Neuronal stem cell (in vitro differentiated cells): Measurements from ENCODE around the gene PGS1.

Experiments used
- DNase-seq: peaks from one replicate; pipeline ENCODE4 v3.0.0-alpha.2; 2013; ENCODE audit warnings: low spot score
- H2AFZ ChIP-seq: one replicate; pipeline ENCODE4 v1.6.1; 2013; ENCODE audit warnings: mild to moderate bottlenecking, low read length, inconsistent platforms
- H2AK5ac ChIP-seq: 2 replicates; pipeline ENCODE4 v1.6.1; 2013; ENCODE audit warnings: low read depth, mild to moderate bottlenecking, inconsistent platforms, low read length, moderate library complexity, mixed read lengths
- H2BK120ac ChIP-seq: 2 replicates; pipeline ENCODE4 v1.6.1; 2013; ENCODE audit warnings: low read depth, mild to moderate bottlenecking, inconsistent platforms, low read length, moderate library complexity, mixed read lengths
- H2BK12ac ChIP-seq: one replicate; pipeline ENCODE4 v1.6.1; 2013; ENCODE audit warnings: low read length, inconsistent platforms
- H2BK15ac ChIP-seq: 2 replicates; pipeline ENCODE4 v1.6.1; 2013; ENCODE audit warnings: mild to moderate bottlenecking, low read length, inconsistent platforms, mixed read lengths
- H2BK5ac ChIP-seq: one replicate; pipeline ENCODE4 v1.6.1; 2013; ENCODE audit warnings: inconsistent platforms, mild to moderate bottlenecking, low read length, moderate library complexity
- H3K14ac ChIP-seq: one replicate; pipeline ENCODE4 v1.6.1; 2013; ENCODE audit warnings: low read length, inconsistent platforms
- H3K18ac ChIP-seq: 2 replicates; pipeline ENCODE4 v1.6.1; 2013; ENCODE audit warnings: low read length, inconsistent platforms
- H3K23ac ChIP-seq: 2 replicates; pipeline ENCODE4 v1.6.1; 2013; ENCODE audit warnings: low read depth, mild to moderate bottlenecking, mixed read lengths, low read length, inconsistent platforms; ENCODE audit not compliant: poor library complexity
- H3K27ac ChIP-seq: replicated peaks from 3 replicates; pipeline ENCODE4 v1.5.1; 2013; ENCODE audit warnings: low read length, inconsistent platforms
- H3K27me3 ChIP-seq, 3 experiments: 2 replicates each; pipeline ENCODE4 v1.6.1; 2013; ENCODE audit warnings: low read length in 3 of 3, mild to moderate bottlenecking in 2 of 3, inconsistent platforms in 1 of 3, low read depth in 1 of 3, mixed read lengths in 1 of 3, moderate library complexity in 1 of 3; ENCODE audit not compliant: control insufficient read depth in 3 of 3, insufficient read depth in 3 of 3
- H3K36me3 ChIP-seq, 2 donors: replicated peaks in 1 of 2; 2 replicates each; pipeline ENCODE4 v1.6.1; 2013; ENCODE audit warnings: low read length in 2 of 2; ENCODE audit not compliant: control insufficient read depth in 2 of 2, insufficient read depth in 2 of 2
- H3K4ac ChIP-seq: 2 replicates; pipeline ENCODE4 v1.6.1; 2013; ENCODE audit warnings: inconsistent platforms, mild to moderate bottlenecking, low read length, moderate library complexity
- H3K4me1 ChIP-seq, 2 donors: 1 replicate in 1 of 2; 2 replicates in 1 of 2; pipeline ENCODE4 v1.6.1; 2013; ENCODE audit warnings: low read length in 2 of 2, low read depth in 1 of 2; ENCODE audit not compliant: control insufficient read depth in 2 of 2, insufficient read depth in 1 of 2
- H3K4me2 ChIP-seq: one replicate; pipeline ENCODE4 v1.6.1; 2013; ENCODE audit warnings: mild to moderate bottlenecking, low read length, inconsistent platforms; ENCODE audit not compliant: insufficient read depth, poor library complexity, severe bottlenecking
- H3K4me3 ChIP-seq, 2 donors: 2 replicates each; pipeline ENCODE4 v1.5.1; 2013; ENCODE audit warnings: low read length in 2 of 2, mild to moderate bottlenecking in 2 of 2, inconsistent platforms in 1 of 2, moderate library complexity in 1 of 2
- H3K79me1 ChIP-seq: one replicate; pipeline ENCODE4 v1.6.1; 2013; ENCODE audit warnings: low read depth, mild to moderate bottlenecking, inconsistent platforms, low read length, moderate library complexity
- H3K9ac ChIP-seq: one replicate; pipeline ENCODE4 v1.6.1; 2013; ENCODE audit warnings: mild to moderate bottlenecking, low read depth, low read length, inconsistent platforms; ENCODE audit not compliant: poor library complexity
- H3K9me3 ChIP-seq, 2 donors: replicated peaks in 1 of 2; 2 replicates each; pipeline versions ENCODE3 to v1.6.1; 2013; ENCODE audit warnings: low read length in 2 of 2, mild to moderate bottlenecking in 2 of 2, inconsistent platforms in 1 of 2, low read depth in 1 of 2, mixed read lengths in 1 of 2, moderate library complexity in 1 of 2; ENCODE audit not compliant: control insufficient read depth in 2 of 2, insufficient read depth in 1 of 2
- H4K8ac ChIP-seq: one replicate; pipeline ENCODE4 v1.6.1; 2013; ENCODE audit warnings: low read depth, mild to moderate bottlenecking, inconsistent platforms, low read length, moderate library complexity
- H4K91ac ChIP-seq: one replicate; pipeline ENCODE4 v1.6.1; 2013; ENCODE audit warnings: low read length, low read depth, mild to moderate bottlenecking, inconsistent platforms; ENCODE audit not compliant: poor library complexity
- WGBS, 2 donors: extraction: QIAGEN DNeasy Blood & Tissue Kit; methylation state at CpG; one replicate each; pipeline ENCODE4 v1.1.7; 2013; ENCODE audit warnings: missing lambda C conversion rate in 2 of 2, mixed read lengths in 1 of 2; ENCODE audit not compliant: insufficient read length in 2 of 2, insufficient replicate concordance in 1 of 2; ENCODE audit errors: extremely low coverage in 2 of 2; 5-methylcytosine and 5-hydroxymethylcytosine counted together

The PGS1 gene

DNA sequence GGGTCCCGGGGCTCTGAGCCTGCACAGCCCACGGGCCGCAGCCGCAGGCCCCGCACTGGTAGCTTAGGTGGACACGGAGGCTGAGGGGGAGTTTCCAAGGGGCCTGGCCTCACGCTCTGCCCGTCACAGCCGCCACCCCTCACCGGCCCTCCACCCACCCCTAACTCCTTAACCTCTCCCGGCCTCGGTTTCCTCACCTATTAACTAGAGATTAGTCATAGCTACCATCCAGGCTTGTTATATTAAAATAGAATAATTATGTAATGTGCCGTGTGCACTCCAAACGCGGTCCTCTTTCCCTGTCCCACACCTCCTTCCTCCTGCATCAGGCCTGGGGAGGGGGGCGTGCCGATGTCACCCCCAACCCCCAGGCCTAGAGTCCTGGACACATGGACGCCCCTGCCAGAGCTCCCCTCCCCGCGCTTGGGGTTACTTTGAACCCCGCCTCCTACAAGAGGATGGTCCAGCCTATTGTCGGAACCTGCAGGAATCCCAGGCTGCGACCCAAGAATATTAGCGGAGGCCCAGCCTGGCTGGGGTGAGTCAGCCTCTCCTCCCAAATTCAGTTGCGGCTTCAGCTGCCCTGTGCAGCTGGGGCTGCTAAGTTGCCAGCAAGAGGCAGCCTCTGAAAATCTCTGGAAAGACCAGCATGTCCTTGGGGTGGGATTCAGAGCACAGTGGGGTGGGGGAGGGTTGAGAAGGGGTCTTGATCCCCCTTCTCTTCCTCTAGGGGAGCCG lies 35.8 kb upstream of the PGS1 start:
- Histone ChIP-seq H3K27ac (no peak overlapping the region), H3K14ac (no peak overlapping the region)
- no peak for DNase-seq

DNA sequence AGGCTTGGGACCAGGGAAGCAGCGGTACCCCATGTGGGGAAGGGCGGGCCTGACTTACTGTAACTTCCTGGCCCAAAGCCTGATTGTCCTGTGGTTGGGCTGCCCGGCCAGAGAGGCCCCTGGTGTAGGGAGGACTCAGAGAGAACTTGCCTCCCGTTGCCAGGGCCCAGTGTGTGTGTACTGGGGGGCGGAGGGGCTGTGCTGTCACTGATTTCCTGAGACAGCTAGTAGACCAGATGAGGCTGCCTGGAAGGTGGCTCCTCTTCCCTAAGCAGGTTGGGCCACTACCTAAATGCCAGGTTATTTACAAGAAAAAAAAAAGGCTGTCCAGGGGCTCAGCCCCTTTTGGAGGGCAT lies 35.3 kb upstream of the PGS1 start:
- Histone ChIP-seq H3K14ac (no peak overlapping the region), H3K4me2 (no peak overlapping the region), H2AK5ac (peak overlapping the region; percentile 89), H3K36me3 (no peaks in the 10 kb centered on the region), H3K9me3 (no peaks in the 10 kb centered on the region), H4K91ac (no peak overlapping the region), H2BK12ac (no peak overlapping the region), H3K4me1 (peaks cover 7 to 22% of the 10 kb centered on the region in 2 donors), H3K9ac (peak overlapping the region; percentile 61), H4K8ac (no peak overlapping the region), H2BK5ac (no peak overlapping the region), H2BK15ac (no peak overlapping the region), H3K4me3 (no peak overlapping the region), H3K23ac (no peak overlapping the region), H2AFZ (peak overlapping the region; percentile 86), H3K4ac (no peak overlapping the region), H2BK120ac (no peak overlapping the region), H3K79me1 (no peaks in the 10 kb centered on the region), H3K27ac (no peak overlapping the region), H3K27me3 (peaks cover 0 to 18% (median 0%) of the 10 kb centered on the region in 3 experiments), H3K18ac (peak overlapping the region; percentile 48)
- no peak for DNase-seq
- WGBS, 2 donors = no CpG with 5 or more reads among the region's 5 CpGs

More for the DNA sequence above, 35.8 kb upstream of the PGS1 start:
- Histone ChIP-seq H2BK15ac (no peak overlapping the region), H3K27me3 (peaks cover 0 to 18% (median 0%) of the 10 kb centered on the region in 3 experiments), H3K79me1 (no peaks in the 10 kb centered on the region), H2AFZ (peak overlapping the region; percentile 86), H2BK5ac (no peak overlapping the region), H3K18ac (peak overlapping the region; percentile 98), H3K36me3 (no peaks in the 10 kb centered on the region), H3K9ac (peak overlapping the region; percentile 61), H3K4me2 (peak overlapping the region; percentile 65), H4K8ac (peak overlapping the region; percentile 48), H3K4me1 (peaks cover 7 to 22% of the 10 kb centered on the region in 2 donors), H3K9me3 (no peaks in the 10 kb centered on the region), H2BK12ac (no peak overlapping the region), H3K4ac (no peak overlapping the region), H2BK120ac (no peak overlapping the region), H2AK5ac (peak overlapping the region; percentile 89), H4K91ac (no peak overlapping the region), H3K23ac (peak overlapping the region; percentile 16), H3K4me3 (no peak overlapping the region)
- WGBS, 2 donors = no CpG with 5 or more reads among the region's 26 CpGs

DNA sequence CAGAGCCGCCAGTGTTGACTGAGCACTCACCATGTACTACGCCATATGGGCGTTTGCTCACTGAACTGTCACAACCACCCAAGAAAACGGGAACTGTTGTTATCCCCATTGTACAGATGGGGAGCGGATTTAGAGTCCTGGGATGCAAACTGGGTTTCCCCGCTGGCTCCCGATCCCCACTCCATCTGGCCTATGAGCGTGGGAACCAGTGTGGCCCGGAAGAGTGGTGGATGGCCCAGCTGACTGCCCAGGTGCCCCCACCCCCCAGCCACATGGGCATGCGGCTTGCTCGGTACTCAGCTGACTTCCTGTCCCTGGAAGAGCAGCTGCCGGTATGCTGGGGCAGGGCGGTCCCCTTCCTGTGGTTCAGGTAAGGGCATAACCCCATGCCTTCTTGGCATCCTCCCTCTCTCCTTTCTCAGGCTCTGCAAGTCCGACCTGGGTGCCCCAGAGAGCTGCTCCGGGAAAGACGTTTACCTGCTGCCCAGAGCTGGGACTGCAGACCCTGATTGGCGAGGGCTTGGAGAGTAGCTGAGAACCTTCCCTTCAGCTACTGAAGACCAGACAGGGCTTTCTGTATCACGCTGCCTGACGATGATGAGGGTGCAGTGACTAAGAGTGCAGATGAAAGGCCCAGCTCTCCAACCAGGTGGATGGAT lies 34.8 kb upstream of the PGS1 start:
- H3K27me3 ChIP-seq = peaks cover 0 to 18% (median 0%) of the 10 kb centered on the region in 3 experiments
- H4K91ac ChIP-seq = no peak overlapping the region
- peak overlapping the region; percentile 75 for H2BK12ac ChIP-seq
- H3K9me3 ChIP-seq = no peaks in the 10 kb centered on the region
- peak overlapping the region; percentile 34 for H2BK15ac ChIP-seq
- H2BK5ac ChIP-seq = no peak overlapping the region
- H2AK5ac ChIP-seq = peak overlapping the region; percentile 76
- H3K4me3 ChIP-seq = no peak overlapping the region
- no peak overlapping the region for H3K4ac ChIP-seq
- peak overlapping the region; percentile 62 for H3K23ac ChIP-seq
- H3K4me1 ChIP-seq = peaks cover 7 to 22% of the 10 kb centered on the region in 2 donors
- WGBS, 2 donors = no CpG with 5 or more reads among the region's 19 CpGs
- no peaks in the 10 kb centered on the region for H3K79me1 ChIP-seq
- DNase-seq = no peak
- H3K4me2 ChIP-seq = no peak overlapping the region
- no peak overlapping the region for H4K8ac ChIP-seq
- H2BK120ac ChIP-seq = no peak overlapping the region
- peak overlapping the region; percentile 15 for H3K9ac ChIP-seq
- H2AFZ ChIP-seq = no peak overlapping the region
- peak overlapping the region; percentile 58 for H3K18ac ChIP-seq
- no peak overlapping the region for H3K14ac ChIP-seq
- no peaks in the 10 kb centered on the region for H3K36me3 ChIP-seq
- H3K27ac ChIP-seq = no peak overlapping the region

DNA sequence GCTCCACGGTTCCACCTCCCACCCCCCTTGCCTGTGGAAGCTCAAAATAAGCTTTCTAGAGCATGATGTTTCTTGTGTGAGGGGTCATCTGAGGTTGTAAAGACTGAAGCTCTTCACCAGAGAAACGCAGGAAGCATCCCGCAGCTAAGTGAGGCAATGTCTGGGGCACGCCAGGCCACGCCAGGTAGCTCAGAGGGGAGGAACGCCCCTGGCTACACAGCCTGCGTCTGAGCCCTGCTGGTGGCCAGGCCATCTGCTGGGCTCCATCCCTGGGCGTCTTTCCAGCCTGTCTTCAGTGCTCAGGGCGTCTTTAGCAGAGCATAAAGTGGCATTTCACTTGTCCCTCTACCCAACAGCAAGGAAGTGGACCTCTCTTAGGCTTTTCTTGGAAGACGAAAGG lies 33.8 kb upstream of the PGS1 start:
- Histone ChIP-seq H3K9ac (no peak overlapping the region), H3K14ac (no peak overlapping the region), H2BK15ac (peak overlapping the region; percentile 43), H2AFZ (no peak overlapping the region), H3K9me3 (no peaks in the 10 kb centered on the region), H3K27ac (no peak overlapping the region), H2BK12ac (peak overlapping the region; percentile 60), H3K4me3 (peak overlapping the region in 1 of 2 donors; percentile 14), H3K27me3 (peaks cover 0 to 18% (median 0%) of the 10 kb centered on the region in 3 experiments), H2AK5ac (peak overlapping the region; percentile 69), H3K4ac (no peak overlapping the region), H4K8ac (no peak overlapping the region), H3K4me1 (peaks cover 7 to 22% of the 10 kb centered on the region in 2 donors), H2BK5ac (no peak overlapping the region), H4K91ac (peak overlapping the region; percentile 74), H3K18ac (peak overlapping the region; percentile 57), H3K36me3 (no peaks in the 10 kb centered on the region), H3K23ac (no peak overlapping the region), H2BK120ac (no peak overlapping the region), H3K79me1 (no peaks in the 10 kb centered on the region), H3K4me2 (no peak overlapping the region)
- WGBS, 2 donors = no CpG with 5 or more reads among the region's 10 CpGs
- DNase-seq = no peak
